ENCODE results near the gene ECE2.

DNA sequence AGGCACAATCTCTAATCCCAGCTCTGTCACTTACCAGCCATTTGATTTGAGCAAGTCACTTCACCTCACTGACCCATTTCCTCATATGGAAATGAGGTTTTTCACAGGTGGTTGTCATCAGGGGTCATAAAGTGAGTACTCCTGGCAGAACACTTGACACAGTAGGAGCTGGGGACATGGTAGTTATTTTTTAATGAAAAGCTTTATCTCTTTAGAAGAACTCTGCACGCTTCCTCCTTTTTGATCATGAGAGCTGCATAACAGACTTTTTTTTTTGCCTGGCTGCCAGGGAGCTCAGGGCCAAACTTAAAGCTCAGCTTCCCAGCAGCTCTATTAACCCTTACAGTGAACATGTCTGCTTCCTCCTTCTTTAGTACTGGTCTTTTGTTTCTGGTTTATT is 38.0 kb upstream of the ECE2 start:
- TF ChIP-seq, protein P1, sequence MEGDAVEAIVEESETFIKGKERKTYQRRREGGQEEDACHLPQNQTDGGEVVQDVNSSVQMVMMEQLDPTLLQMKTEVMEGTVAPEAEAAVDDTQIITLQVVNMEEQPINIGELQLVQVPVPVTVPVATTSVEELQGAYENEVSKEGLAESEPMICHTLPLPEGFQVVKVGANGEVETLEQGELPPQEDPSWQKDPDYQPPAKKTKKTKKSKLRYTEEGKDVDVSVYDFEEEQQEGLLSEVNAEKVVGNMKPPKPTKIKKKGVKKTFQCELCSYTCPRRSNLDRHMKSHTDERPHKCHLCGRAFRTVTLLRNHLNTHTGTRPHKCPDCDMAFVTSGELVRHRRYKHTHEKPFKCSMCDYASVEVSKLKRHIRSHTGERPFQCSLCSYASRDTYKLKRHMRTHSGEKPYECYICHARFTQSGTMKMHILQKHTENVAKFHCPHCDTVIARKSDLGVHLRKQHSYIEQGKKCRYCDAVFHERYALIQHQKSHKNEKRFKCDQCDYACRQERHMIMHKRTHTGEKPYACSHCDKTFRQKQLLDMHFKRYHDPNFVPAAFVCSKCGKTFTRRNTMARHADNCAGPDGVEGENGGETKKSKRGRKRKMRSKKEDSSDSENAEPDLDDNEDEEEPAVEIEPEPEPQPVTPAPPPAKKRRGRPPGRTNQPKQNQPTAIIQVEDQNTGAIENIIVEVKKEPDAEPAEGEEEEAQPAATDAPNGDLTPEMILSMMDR (IDR thresholded peaks at IDR 0.05; ENCODE audit: low read depth, low read length, missing input control) = no peak
- no peak for TF ChIP-seq RAD21 (IDR thresholded peaks at IDR 0.05)
- no peak for TF ChIP-seq SP1 (IDR thresholded peaks at IDR 0.05)
- TF ChIP-seq GABPA (IDR thresholded peaks at IDR 0.05 in 1 of 2, conservative IDR thresholded peaks at IDR 0.05 in 1 of 2) = no peak
- TF ChIP-seq, protein P2, sequence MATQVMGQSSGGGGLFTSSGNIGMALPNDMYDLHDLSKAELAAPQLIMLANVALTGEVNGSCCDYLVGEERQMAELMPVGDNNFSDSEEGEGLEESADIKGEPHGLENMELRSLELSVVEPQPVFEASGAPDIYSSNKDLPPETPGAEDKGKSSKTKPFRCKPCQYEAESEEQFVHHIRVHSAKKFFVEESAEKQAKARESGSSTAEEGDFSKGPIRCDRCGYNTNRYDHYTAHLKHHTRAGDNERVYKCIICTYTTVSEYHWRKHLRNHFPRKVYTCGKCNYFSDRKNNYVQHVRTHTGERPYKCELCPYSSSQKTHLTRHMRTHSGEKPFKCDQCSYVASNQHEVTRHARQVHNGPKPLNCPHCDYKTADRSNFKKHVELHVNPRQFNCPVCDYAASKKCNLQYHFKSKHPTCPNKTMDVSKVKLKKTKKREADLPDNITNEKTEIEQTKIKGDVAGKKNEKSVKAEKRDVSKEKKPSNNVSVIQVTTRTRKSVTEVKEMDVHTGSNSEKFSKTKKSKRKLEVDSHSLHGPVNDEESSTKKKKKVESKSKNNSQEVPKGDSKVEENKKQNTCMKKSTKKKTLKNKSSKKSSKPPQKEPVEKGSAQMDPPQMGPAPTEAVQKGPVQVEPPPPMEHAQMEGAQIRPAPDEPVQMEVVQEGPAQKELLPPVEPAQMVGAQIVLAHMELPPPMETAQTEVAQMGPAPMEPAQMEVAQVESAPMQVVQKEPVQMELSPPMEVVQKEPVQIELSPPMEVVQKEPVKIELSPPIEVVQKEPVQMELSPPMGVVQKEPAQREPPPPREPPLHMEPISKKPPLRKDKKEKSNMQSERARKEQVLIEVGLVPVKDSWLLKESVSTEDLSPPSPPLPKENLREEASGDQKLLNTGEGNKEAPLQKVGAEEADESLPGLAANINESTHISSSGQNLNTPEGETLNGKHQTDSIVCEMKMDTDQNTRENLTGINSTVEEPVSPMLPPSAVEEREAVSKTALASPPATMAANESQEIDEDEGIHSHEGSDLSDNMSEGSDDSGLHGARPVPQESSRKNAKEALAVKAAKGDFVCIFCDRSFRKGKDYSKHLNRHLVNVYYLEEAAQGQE (IDR thresholded peaks at IDR 0.05) = no peak
- TF ChIP-seq TAF1 (conservative IDR thresholded peaks at IDR 0.05) = no peak
- no peak for TF ChIP-seq YY1 (IDR thresholded peaks at IDR 0.05)
- TF ChIP-seq, protein P3, sequence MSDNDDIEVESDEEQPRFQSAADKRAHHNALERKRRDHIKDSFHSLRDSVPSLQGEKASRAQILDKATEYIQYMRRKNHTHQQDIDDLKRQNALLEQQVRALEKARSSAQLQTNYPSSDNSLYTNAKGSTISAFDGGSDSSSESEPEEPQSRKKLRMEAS (IDR thresholded peaks at IDR 0.05) = no peak
- TF ChIP-seq, protein P4, sequence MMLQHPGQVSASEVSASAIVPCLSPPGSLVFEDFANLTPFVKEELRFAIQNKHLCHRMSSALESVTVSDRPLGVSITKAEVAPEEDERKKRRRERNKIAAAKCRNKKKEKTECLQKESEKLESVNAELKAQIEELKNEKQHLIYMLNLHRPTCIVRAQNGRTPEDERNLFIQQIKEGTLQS (IDR thresholded peaks at IDR 0.05) = no peak
- no peak for TF ChIP-seq ZBTB33 (IDR thresholded peaks at IDR 0.05)
